ENCODE data around the gene RBM24. TPM values are rescaled to one million over a fixed set of nuclear protein-coding genes. Genes with fewer than 3 reads are reported as not detected.
A peak's percentile ranks its signal among the peaks of the same experiment; 100 is the strongest.

RBM24 gene
- total RNA-seq, 1 donor from 2014 or later = 5.4 TPM

- no peak for TF ChIP-seq CTCF (IDR thresholded peaks at IDR 0.05)
- H3K27ac ChIP-seq = no peak overlapping the region
- intact Hi-C loops (cut with DNase I) = no loop called here
- H3K27me3 ChIP-seq = no peaks in the 10 kb centered on the region
- H3K4me3 ChIP-seq = no peak overlapping the region
- peaks cover 0 to 9% of the 10 kb centered on the region in 2 donors for H3K4me1 ChIP-seq
- DNase-seq (ENCODE audit: low spot score in 2 of 2) = no peak
- no peaks in the 10 kb centered on the region for H3K36me3 ChIP-seq
- H3K9me3 ChIP-seq = no peaks in the 10 kb centered on the region
These were observed 13.0 kb upstream of the RBM24 start for GRCh38 chr6:17268114-17268513.

- no peak for DNase-seq (ENCODE audit: low spot score in 2 of 2)
- no peaks in the 10 kb centered on the region for H3K27me3 ChIP-seq
- peak overlapping the region; percentile 32 to 56 for H3K27ac ChIP-seq
- intact Hi-C loops (cut with DNase I) = no loop called here
- no peaks in the 10 kb centered on the region for H3K9me3 ChIP-seq
- no peak for TF ChIP-seq CTCF (IDR thresholded peaks at IDR 0.05)
- H3K4me3 ChIP-seq = no peak overlapping the region
- H3K4me1 ChIP-seq = peaks cover 0 to 9% of the 10 kb centered on the region in 2 donors
- no peaks in the 10 kb centered on the region for H3K36me3 ChIP-seq
These were observed 11.3 kb upstream of the RBM24 start for GRCh38 chr6:17269840-17270239.

- intact Hi-C loops (cut with DNase I) = no loop called here
- no peaks in the 10 kb centered on the region for H3K36me3 ChIP-seq
- DNase-seq (ENCODE audit: low spot score in 2 of 2) = no peak
These were observed 9.5 kb upstream of the RBM24 start for GRCh38 chr6:17271628-17272027.

GRCh38 chr6:17276766-17277165, 4.4 kb upstream of the RBM24 start:
- H3K27ac ChIP-seq = no peak overlapping the region

More at GRCh38 chr6:17271628-17272027, 9.5 kb upstream of the RBM24 start:
- Histone ChIP-seq H3K4me1 (peaks cover 0 to 9% of the 10 kb centered on the region in 2 donors), H3K27ac (no peak overlapping the region), H3K4me3 (no peak overlapping the region), H3K27me3 (no peaks in the 10 kb centered on the region), H3K9me3 (no peaks in the 10 kb centered on the region)
- no peak for TF ChIP-seq CTCF (IDR thresholded peaks at IDR 0.05)

GRCh38 chr6:17277256-17277655, 3.9 kb upstream of the RBM24 start:
- intact Hi-C loops (cut with DNase I) = no loop called here
- Histone ChIP-seq H3K4me3 (no peak overlapping the region), H3K9me3 (no peaks in the 10 kb centered on the region), H3K27me3 (no peaks in the 10 kb centered on the region), H3K27ac (no peak overlapping the region), H3K36me3 (no peaks in the 10 kb centered on the region), H3K4me1 (peaks cover 0 to 3% of the 10 kb centered on the region in 2 donors)
- DNase-seq (ENCODE audit: low spot score in 2 of 2) = no peak
- TF ChIP-seq CTCF (IDR thresholded peaks at IDR 0.05) = no peak

More at GRCh38 chr6:17276766-17277165, 4.4 kb upstream of the RBM24 start:
- no peak for TF ChIP-seq CTCF (IDR thresholded peaks at IDR 0.05)
- DNase-seq (ENCODE audit: low spot score in 2 of 2) = no peak
- Histone ChIP-seq H3K4me1 (peaks cover 0 to 3% of the 10 kb centered on the region in 2 donors), H3K9me3 (no peaks in the 10 kb centered on the region), H3K4me3 (no peak overlapping the region), H3K36me3 (no peaks in the 10 kb centered on the region), H3K27me3 (no peaks in the 10 kb centered on the region)
- intact Hi-C loops (cut with DNase I) = no loop called here

Measured in ascending aorta (tissue), 2 donors.